IMR-90 (cell line): ENCODE results near the gene KCNIP3.

Experiments
- CHD1 ChIP-seq: IDR thresholded peaks from 2 replicates; pipeline ENCODE4 v1.6.1; 2012; ENCODE audit warnings: low read depth, low read length, improper control_type of control experiment
- CTCF ChIP-seq: conservative IDR thresholded peaks from 2 replicates; pipeline ENCODE4 v1.5.1; 2012; ENCODE audit warnings: mild to moderate bottlenecking, low read depth, low read length, improper control_type of control experiment
- ELK1 ChIP-seq: fragments of 150-350 bp; IDR thresholded peaks from 2 replicates; pipeline ENCODE4 v1.6.1; 2016; ENCODE audit warnings: low read depth, mild to moderate bottlenecking, low read length, moderate library complexity, borderline replicate concordance
- MAFK ChIP-seq: IDR thresholded peaks from 2 replicates; pipeline ENCODE4 v1.6.1; 2012; ENCODE audit warnings: low read depth, low read length, improper control_type of control experiment
- POLR2A ChIP-seq: IDR thresholded peaks from 2 replicates; pipeline ENCODE4 v1.6.1; 2012; ENCODE audit warnings: mild to moderate bottlenecking, low read depth, low read length
- RAD21 ChIP-seq: IDR thresholded peaks from 2 replicates; pipeline ENCODE4 v1.6.1; 2012; ENCODE audit warnings: low read length, improper control_type of control experiment
- RCOR1 ChIP-seq: IDR thresholded peaks from 2 replicates; pipeline ENCODE4 v1.6.1; 2012; ENCODE audit warnings: mild to moderate bottlenecking, low read length, improper control_type of control experiment; ENCODE audit not compliant: insufficient replicate concordance
- SMC3 ChIP-seq: fragments of 150-350 bp; IDR thresholded peaks from 2 replicates; pipeline ENCODE4 v1.6.1; 2016; ENCODE audit warnings: low read depth, mild to moderate bottlenecking, antibody characterized with exemption, low read length, moderate library complexity
- USF2 ChIP-seq: fragments of 150-350 bp; IDR thresholded peaks from 2 replicates; pipeline ENCODE4 v1.6.1; 2017; ENCODE audit warnings: mild to moderate bottlenecking, antibody characterized with exemption, low read length, low read depth

- TF ChIP-seq CTCF (no peak), MAFK (no peak), RAD21 (no peak), POLR2A (no peak), SMC3 (no peak), USF2 (no peak), ELK1 (no peak), RCOR1 (no peak), CHD1 (no peak)
Measured at GRCh38 chr2:95343429-95344214, 46.5 kb downstream of the KCNIP3 start.
